Endothelial cell of umbilical vein (primary cell): ENCODE data around the gene CLRN3. TPM values are rescaled to one million over a fixed set of nuclear protein-coding genes. Genes with fewer than 3 reads are reported as not detected.

Source experiments
- BruUV-seq: library from RNA; stranded (reverse); fragments of 400-500 nt; replicated peaks from 2 replicates; lab custom pipeline; 2021; lab: Mats Ljungman, UMichigan
- CTCF ChIA-PET: fragments of 300-600, 350-600 bp; sonication (Branson Sonifier 250); formaldehyde crosslinking; loops from one replicate; lab custom pipeline; 2021; ENCODE audit warnings: antibody characterized with exemption, inconsistent platforms; lab: Charles Lee
- POLR2A ChIA-PET: fragments of 300-600, 350-600 bp; sonication (Branson Sonifier 250); formaldehyde crosslinking; loops from one replicate; lab custom pipeline; 2021; ENCODE audit warnings: antibody characterized with exemption, inconsistent platforms; lab: Charles Lee
- DNase-seq: peaks from one replicate; pipeline ENCODE4 v3.0.0-alpha.2; 2011; ENCODE audit warnings: low read depth, low spot score
- FAIRE-seq: peaks from 2 replicates; lab custom pipeline; 2011; peaks lifted over from hg19 to GRCh38; lab: Jason Lieb, UNC
- H2AFZ ChIP-seq: 2 replicates; pipeline ENCODE4 v1.6.0; 2012; ENCODE audit warnings: low read depth, low read length, control low read depth, inconsistent platforms
- H3K27ac ChIP-seq: 2 replicates; pipeline ENCODE4 v1.5.1; 2011; ENCODE audit warnings: low read depth, mild to moderate bottlenecking, control low read depth, low read length, moderate library complexity; ENCODE audit not compliant: insufficient read depth
- H3K27me3 ChIP-seq, 2 experiments: 2 replicates each; pipeline versions ENCODE4 v1.6.0 to v1.6.1; 2011; ENCODE audit warnings: low read length in 2 of 2, mixed read lengths in 1 of 2; ENCODE audit not compliant: control insufficient read depth in 2 of 2, insufficient read depth in 2 of 2
- H3K36me3 ChIP-seq, 2 experiments: 2 replicates in 1 of 2; 3 replicates in 1 of 2; pipeline ENCODE4 v1.5.1; 2011; ENCODE audit warnings: low read length in 2 of 2, mild to moderate bottlenecking in 1 of 2, moderate library complexity in 1 of 2; ENCODE audit not compliant: control insufficient read depth in 2 of 2, insufficient read depth in 2 of 2; ENCODE audit errors: extremely low read depth in 1 of 2
- H3K4me1 ChIP-seq: 3 replicates; pipeline ENCODE4 v1.5.1; 2011; ENCODE audit warnings: mild to moderate bottlenecking, low read length; ENCODE audit not compliant: control insufficient read depth, insufficient read depth; ENCODE audit errors: extremely low read depth
- H3K4me2 ChIP-seq: 2 replicates; pipeline ENCODE4 v1.6.1; 2011; ENCODE audit warnings: low read length, control low read depth, mixed read lengths; ENCODE audit not compliant: insufficient read depth
- H3K4me3 ChIP-seq, 3 experiments: fragments of 200-600 bp in 1 of 3; sonication (generic), shearing (Covaris generic) in 1 of 3; replicated peaks in 1 of 3; 2 replicates each; pipeline ENCODE4 v1.5.1; 2011 to 2016; ENCODE audit warnings: control low read depth in 3 of 3, low read length in 3 of 3, mild to moderate bottlenecking in 2 of 3, inconsistent platforms in 1 of 3, low read depth in 1 of 3, moderate library complexity in 1 of 3; ENCODE audit not compliant: insufficient read depth in 1 of 3
- H3K79me2 ChIP-seq: 2 replicates; pipeline ENCODE4 v1.6.0; 2012; ENCODE audit warnings: low read length, inconsistent platforms; ENCODE audit not compliant: control insufficient read depth, insufficient read depth
- H3K9ac ChIP-seq: replicated peaks from 2 replicates; pipeline ENCODE3; 2011; ENCODE audit warnings: low read length, control low read depth; ENCODE audit not compliant: insufficient read depth; ENCODE audit errors: extremely low read depth
- H3K9me1 ChIP-seq: replicated peaks from 3 replicates; pipeline ENCODE4 v1.6.0; 2011; ENCODE audit warnings: mild to moderate bottlenecking, low read length; ENCODE audit not compliant: control insufficient read depth, insufficient read depth; ENCODE audit errors: extremely low read depth
- H3K9me3 ChIP-seq: replicated peaks from 2 replicates; pipeline ENCODE4 v1.5.1; 2012; ENCODE audit warnings: low read length, inconsistent platforms; ENCODE audit not compliant: control insufficient read depth, insufficient read depth
- H4K20me1 ChIP-seq: replicated peaks from 2 replicates; pipeline ENCODE3; 2011; ENCODE audit warnings: mild to moderate bottlenecking, low read length; ENCODE audit not compliant: control insufficient read depth, insufficient read depth; ENCODE audit errors: extremely low read depth
- FOS ChIP-seq: IDR thresholded peaks from 2 replicates; pipeline ENCODE4 v1.6.1; 2011; ENCODE audit warnings: mild to moderate bottlenecking, low read length, moderate library complexity, borderline replicate concordance; ENCODE audit not compliant: insufficient read depth
- MAX ChIP-seq: IDR thresholded peaks from 2 replicates; pipeline ENCODE4 v1.6.1; 2011; ENCODE audit not compliant: insufficient read depth, insufficient read length
- POLR2A ChIP-seq: IDR thresholded peaks from 2 replicates; pipeline ENCODE4 v1.6.1; 2012; ENCODE audit warnings: low read depth, mild to moderate bottlenecking, control low read depth, low read length
- dilution Hi-C: fragments of 300-500 bp; cut with MboI; formaldehyde crosslinking; loops from one replicate; pipeline ENCODE4 v1.15.0; 2019; ENCODE audit warnings: low sequenced_read_pairs; ENCODE audit not compliant: extremely low pct_ligation_motif_present
- intact Hi-C: fragments of 100-400 bp; cut with micrococcal nuclease; formaldehyde crosslinking; loops from one replicate; pipeline ENCODE4 v1.10.0; 2022
- polyA plus RNA-seq, 4 experiments: library from polyadenylated mRNA; depleted of rRNA in 3 of 4; stranded (reverse) in 3 of 4; unstranded in 1 of 4; fragments of >200 nt; gene quantifications; 2 replicates each; pipeline versions ENCODE4 v1.2.1 to v1.2.3, GENCODE V29; 2011 to 2012; ENCODE audit warnings: missing spikeins in 1 of 4
- total RNA-seq: library from RNA; stranded (reverse); gene quantifications from 2 replicates; pipeline ENCODE4 v1.2.3, GENCODE V29; 2021

Gene CLRN3
- total and polyA plus RNA-seq, 2 donors (not counting 3 experiments of a cell fraction or from before 2014, with no cell fraction given) = 0.07 TPM; not detected in 1

- FAIRE-seq (no peak), DNase-seq (no peak)
- Histone ChIP-seq H3K4me3 (no peak overlapping the region), H2AFZ (no peak overlapping the region), H3K79me2 (no peaks in the 10 kb centered on the region), H4K20me1 (no peaks in the 10 kb centered on the region), H3K9me3 (no peaks in the 10 kb centered on the region), H3K4me1 (no peaks in the 10 kb centered on the region), H3K27me3 (no peaks in the 10 kb centered on the region), H3K9ac (no peak overlapping the region), H3K27ac (no peak overlapping the region), H3K36me3 (no peaks in the 10 kb centered on the region), H3K9me1 (no peaks in the 10 kb centered on the region), H3K4me2 (no peak overlapping the region)
- ChIA-PET CTCF (no interaction called here), POLR2A (no interaction called here)
- no TSS peak for BruUV-seq
- intact Hi-C loops (no loop called here), dilution Hi-C loops (no loop called here)
- TF ChIP-seq FOS (no peak), POLR2A (no peak), MAX (no peak)
Measured at GRCh38 chr10:127830414-127830813, 62.3 kb downstream of the CLRN3 start.

Other genes with a start within 250 kb of the CLRN3 start
- gene FOXI2, start 155.8 kb downstream of the CLRN3 start, total RNA-seq = not detected in 2 replicates
- gene FOXI2, start 155.8 kb downstream of the CLRN3 start, polyA plus RNA-seq = not detected in 2 replicates
- 114 and 116 TPM in 2 replicates for gene PTPRE, start 14.2 kb upstream of the CLRN3 start, total RNA-seq
- gene PTPRE, start 14.2 kb upstream of the CLRN3 start, polyA plus RNA-seq = 36.8 and 37.3 TPM in 2 replicates
- gene MKI67, start 233.5 kb upstream of the CLRN3 start, total RNA-seq = 101 and 125 TPM in 2 replicates
- gene MKI67, start 233.5 kb upstream of the CLRN3 start, polyA plus RNA-seq = 12.8 and 16.2 TPM in 2 replicates